UCSD-AML1 (cell line): ENCODE results near the gene C1QL3.

ENCODE experiments used
- DNase-seq: peaks from one replicate; lab custom pipeline; 2025; ENCODE audit not compliant: unreplicated experiment; lab: John Stamatoyannopoulos, UW

C1QL3 gene

DNA sequence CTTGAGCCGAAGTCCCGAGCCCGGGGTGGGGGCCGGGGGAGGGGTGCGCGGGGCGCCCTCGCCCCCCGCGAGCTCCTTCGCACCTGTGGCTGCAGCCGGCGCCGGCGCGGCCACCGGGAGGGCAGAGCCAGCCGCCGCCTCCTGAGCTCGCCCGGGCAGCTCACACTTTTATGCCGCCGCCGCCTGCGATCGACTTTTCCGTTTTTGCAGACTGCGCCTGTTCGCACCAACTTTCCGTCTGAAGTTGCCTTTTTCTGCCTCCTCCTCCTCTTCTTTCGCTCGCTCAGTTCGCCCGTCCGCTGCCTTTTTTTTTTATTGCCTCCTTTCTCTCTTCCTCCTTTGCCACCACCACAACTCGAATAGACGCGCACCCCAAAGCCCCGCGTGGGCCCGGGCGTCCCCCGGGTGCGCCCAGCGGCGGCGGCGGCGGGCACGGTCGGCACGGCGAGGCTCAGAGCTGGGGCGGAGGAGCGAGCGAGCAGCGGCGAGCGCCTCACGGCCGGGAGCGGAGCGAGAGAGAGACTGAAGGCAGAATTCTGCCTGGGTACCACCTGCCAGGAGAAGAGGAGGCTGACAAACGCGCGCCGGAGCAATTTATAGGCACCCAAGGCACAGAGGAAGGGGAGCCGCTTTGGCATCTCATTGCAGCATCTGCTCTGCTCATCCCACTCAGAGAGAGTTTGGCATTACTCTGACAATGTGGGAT is at the start of gene C1QL3:
Gene C1QL3 (minus strand): TSS at position 569 of the 706 bp plus-strand sequence. CDS start 814 bp downstream, outside the sequence.
- DNase-seq, result no peak

DNA sequence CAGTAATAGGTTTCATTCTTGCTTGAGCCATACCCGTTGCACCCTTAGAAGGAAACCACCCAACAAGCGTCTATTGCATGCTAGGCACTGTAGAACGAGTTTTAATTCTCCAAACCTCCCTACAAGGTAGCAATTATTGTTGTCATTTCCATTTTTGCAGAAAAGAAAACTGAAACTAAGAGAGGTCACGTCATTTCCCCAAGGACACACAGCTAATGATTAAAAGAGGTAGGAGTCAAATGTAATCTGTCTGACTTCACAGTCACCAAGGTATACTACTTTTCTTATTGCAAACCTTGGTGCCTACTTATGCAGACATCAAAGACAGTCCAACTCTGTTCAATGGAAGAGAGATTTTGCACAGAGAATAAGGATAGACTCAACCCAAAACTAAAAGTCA is 49.1 kb upstream of the C1QL3 start:
- DNase-seq, result no peak

DNA sequence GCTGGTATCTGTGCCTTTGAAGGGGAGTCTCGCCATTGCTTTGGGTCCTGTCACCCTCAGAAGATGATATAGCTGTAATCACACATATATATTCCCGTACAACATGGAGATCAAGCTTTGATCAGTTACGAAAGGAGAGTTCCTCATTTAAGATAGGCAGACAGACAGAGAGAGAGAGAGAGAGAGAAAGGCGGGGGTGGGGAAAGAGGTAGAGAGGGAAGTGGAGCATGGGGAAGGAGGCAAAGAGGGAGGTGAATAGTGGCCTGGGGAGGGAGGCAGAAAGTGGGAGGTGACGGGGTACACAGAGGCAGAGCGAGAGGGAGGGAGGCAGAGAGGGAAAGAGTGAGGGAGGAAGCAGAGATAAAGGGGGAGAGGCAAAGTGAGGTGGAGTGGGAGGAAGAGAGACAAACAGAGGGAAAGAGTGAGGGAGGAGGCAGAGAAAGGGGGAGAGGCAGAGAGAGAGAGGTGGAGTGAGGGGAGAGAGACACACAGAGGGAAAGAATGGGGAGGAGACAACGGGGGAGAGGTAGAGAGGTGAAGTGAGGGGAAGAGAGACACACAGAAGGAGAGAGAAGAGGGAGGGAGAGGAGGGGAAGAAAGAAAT is 44.6 kb upstream of the C1QL3 start:
- no peak for DNase-seq

DNA sequence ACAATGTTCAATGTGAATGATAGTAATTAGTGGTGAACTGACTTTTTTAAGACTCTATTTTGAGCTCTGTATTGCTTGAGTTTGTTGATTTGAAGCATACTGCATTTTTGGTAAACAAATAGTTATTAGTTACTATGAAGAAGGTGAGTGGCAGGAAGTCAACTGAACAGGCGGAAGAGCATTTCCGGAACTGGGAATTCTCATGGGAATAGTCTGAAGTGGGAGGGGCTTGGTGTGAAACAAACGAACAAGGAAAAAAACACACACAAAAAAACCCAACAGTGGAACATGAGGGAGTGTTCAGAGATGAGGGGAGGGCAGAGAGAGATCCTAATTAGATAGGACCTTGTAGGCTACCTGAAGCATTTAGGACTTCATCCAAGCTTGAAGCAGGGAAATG is 43.9 kb upstream of the C1QL3 start:
- no peak for DNase-seq

DNA sequence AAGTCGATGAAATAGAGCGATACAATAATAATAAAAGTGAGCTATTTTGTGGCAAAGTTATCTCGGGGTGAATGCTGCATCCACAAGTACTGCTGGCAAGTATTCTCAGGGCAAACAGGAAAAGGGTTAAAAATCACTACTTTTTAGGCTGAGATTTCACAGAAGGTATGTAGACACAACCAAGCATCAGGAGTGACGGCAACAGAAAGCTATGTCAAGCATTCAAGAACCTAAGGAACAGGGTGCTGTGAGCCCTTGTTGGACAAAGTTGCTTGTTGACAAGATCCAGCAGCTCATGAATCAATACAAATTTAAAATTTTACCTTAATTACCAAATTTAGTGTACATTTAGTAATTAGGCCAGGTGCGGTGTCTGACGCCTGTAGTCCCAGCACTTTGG is 41.2 kb upstream of the C1QL3 start:
- DNase-seq, result no peak

DNA sequence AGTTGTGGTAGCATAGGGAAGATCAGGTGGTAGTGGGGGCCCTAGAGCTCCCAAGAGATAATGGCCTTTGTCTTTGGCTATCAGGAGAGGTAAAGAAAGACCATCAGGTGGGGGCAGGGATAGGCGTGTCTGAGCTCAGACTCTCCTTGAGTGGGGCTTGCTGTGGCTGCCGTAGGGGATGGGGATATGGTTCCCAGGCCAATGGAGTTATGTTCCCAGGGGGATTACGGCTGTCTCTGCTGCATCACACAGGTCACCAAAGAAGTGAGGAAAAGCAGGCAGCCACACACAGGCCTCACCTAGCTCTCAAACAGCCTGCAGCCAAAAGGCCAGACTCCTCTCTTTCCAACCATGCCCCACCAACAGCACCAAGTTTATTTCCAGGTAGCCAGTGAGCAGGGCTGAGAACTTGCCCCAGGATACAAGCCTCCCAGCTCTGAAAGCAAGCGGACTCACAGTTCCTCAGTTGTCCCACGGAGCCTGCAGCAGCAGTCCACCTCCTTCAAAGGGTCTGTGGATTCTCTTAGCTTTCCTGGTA is 37.6 kb upstream of the C1QL3 start:
- DNase-seq, result no peak

DNA sequence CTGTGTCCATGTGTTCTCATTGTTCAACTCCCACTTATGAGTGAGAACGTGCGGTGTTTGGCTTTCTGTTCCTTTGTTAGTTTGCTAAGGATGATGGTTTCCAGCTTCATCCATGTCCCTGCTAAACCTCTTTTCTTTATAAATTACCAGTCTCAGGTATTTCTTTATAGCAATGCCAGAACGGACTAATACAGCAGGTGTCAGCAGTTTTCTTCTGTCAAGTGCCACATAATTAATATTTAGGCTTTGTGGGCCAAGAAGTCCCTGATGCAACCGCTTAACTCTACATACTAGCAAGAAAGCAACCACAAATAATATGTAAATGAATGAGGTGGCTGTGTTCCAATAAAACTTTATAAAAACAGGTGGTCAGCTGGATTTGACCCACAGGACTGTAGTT is 26.3 kb upstream of the C1QL3 start:
- no peak for DNase-seq

DNA sequence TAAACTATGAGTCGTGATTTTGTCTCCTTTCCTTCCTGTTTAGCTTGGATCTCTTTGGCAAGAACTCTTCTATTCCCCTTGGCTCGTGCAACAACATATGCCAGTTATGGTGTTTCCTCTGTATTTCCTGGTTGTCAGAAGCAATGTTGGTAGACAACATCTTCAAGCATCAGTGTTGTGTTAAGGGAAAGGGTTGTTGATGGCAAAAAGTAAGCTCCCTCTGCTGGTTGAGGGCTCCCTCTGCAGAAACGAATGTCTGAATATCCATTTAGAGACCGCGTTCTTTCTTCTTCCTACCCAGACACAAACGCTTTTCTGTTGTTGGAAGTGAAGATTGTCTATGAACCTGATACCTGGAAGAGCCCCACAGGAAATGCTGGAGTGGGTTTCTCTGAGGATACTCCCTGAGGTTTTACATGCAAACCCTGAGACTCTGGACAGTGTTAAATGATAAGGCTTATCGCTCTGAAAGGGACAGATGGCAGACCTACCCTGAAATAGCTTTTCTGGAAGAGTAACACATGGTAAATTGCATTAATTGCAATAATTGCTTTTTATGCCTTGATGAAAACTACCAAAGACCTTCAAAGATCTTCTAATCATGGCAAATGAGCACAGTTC is 23.5 kb upstream of the C1QL3 start:
- DNase-seq, result no peak

DNA sequence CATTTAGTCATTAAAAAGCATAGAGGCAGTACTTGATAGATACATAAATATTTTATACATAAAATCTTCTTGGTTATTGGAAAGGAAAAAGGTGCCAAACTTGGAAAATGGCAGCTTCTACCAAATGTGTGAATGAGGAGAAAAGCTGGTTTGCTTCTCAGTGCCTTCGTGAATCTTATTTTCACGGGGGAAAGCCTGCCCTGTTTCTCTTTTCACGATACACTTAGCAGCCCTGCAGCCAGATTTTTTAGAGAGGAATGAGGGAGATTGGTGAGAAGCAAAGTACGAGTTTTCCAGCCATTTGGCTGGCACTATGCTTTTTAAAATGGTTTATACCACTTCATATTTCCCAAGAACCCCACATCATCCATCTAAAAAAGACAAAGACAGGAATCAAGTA is 22.9 kb upstream of the C1QL3 start:
- DNase-seq, result no peak

DNA sequence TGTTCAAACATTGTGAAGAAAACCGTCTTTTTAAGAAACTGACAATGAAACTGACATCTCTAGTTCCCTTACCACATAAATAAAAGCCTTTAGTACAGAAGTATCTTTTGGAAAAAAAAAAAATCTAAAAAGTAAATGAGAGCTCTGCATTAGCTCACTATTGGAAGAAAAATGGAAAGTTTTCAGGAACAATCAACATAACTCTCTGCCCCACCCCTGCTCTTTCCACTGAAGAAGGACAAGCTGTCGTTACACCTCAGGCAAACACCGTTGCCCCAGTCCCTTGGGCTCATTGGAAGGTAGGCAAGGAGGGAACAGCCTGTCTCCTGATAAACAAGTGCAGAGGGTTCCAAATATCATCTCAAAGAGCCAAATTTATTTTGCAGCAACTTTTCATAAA is 22.4 kb upstream of the C1QL3 start:
- no peak for DNase-seq

DNA sequence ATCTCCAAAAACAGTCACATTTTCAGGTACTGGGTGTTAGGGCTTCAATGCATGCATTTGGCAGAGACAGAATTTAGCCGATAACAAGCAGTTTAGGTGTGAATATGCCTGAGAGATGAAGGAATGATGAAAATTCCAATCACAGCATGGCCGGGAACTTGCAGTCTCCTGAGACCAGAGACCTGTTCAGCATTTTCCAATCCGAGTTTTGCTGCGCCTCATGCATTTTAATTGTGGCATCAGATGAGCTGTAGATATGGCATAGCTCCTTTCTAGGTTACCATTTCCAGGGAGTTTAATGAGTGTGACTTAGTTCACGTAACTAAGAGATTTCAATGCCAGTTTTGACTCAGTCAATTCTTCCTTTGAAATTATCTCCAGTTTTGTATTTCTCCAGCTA is 14.5 kb upstream of the C1QL3 start:
- no peak for DNase-seq

DNA sequence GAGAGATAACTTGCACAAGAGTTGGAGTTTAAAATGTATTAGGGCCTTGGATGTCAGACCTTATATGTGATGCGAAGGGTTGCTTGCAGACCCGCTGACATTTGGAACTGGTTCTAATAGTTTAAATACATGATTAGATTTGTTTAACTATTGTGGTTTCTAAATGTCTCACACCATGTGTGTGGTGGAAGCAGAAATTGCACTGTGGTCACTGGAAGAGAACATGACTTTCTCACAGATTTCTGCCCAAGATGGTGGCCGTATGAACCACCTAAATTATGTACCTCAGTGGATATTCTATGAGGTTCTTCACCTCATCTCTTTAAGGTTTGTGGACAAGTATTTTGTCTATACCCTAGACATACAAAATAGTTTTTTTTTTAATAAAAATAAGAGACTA is 8.2 kb upstream of the C1QL3 start:
- no peak for DNase-seq

DNA sequence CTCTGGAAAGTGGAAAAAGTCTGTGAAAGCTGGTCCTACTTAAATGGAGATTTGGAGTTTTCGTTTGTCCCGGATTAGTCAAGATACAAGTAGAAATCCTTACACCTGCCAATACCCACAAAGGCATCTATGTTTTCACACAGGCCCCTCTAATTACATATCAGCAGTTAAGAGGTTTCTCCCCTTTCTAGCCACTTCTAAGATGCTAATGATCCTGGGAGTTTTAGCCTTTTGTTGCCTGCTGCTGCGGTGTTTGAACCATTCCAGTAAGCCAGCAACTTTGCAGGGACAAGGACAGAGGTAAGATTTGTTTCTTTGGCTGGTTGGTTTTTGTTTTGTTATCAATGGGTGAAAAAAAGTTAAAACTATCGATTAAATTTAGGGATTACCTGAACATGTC is 5.8 kb upstream of the C1QL3 start:
- DNase-seq, result no peak

DNA sequence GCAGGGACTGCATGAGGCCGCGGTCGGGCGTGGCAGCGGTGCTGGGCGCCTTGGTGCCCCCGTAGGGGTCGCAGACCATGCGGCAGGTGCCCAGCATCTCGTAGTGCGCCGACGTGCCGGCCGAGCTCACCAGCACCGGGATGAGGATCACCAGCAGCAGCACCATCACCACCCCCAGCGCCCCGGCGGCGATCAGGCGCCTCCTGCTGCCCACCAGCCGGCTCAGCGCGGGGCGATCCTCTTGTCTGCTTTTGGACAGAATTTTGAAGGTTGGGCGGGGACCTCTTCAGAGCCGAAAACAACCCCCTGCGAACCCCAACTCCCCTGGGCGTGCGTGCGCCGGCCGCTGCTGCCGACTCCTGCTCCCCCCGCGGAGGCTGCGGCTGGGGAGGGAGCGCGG is 779 bp downstream of the C1QL3 start:
- DNase-seq, result no peak

DNA sequence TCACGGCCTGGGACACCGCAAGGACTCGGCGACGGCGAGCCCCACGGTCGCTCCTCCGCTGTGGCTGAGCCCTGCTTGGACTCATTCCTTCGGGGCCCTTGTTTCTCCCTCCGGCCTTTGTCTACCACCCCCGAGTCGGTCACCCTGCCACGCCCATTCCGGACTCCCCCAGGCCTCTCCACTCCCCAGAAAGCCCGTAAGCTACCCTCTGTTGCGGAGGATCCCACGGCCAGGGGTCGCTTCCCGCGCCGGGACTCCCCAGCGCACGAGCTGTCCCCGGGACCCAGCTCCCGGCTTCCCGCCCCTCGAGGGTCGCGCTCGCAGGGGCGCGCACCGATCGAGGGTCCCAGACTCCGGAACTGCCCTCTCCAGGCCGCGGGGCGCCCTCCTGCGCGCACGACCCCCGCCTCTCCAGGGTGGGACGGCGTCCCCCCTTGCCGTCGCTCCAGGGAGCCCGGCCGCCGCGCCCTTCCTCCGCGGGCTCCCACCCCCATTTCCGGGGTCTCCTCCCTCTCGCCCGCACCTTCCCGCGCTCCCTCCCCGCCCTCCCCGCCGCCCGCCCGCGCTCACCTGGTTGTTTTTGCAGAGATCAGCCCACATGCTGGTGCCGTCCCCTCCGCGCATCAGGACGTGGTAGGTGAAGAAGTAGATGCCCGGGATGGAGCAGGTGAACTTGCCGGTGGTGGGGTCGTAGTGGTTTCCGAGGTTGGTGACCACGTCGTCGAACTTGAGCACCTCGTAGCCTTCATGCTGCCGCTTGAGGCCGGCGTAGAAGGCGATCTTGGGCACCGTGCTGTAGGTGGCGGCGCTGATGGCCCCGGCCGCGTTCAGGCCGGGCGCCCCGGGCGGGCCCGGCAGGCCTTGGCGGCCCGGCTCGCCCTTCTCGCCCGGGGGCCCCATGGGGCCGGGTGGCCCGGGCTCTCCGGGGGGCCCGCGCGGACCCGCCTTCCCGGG is 1.5 kb downstream of the C1QL3 start:
- DNase-seq, result no peak

DNA sequence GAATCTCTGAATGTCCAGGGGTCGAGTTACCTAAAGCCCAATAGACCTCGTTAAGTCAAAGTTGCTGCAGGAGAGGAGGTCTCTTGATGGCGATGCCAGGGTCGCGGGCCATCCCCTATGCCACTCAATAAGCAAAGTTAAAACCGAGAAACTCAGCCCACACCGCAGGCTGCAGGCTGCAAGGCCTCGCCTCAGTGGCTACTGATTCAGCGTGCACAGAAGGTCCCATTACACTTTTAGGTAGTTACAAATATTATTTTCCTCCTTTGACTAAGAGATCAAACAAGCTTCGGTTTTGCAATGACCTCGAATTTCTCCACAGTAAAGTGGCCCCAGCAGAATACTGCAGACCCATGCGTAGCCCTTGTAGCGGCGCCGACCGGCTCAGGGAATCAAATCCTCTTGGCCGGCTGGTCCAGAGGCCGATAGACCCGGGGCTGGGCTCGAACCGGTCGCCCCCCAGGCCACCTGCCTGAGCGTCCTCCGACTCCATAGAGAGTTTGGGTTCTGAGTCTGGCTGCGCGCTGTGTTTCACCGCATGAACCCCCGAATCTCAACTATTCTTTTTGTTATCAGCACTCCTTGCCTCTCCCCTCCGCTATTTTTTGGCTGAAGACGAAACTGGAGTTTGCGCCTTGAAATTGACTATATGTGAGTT is 2.3 kb downstream of the C1QL3 start:
- no peak for DNase-seq

DNA sequence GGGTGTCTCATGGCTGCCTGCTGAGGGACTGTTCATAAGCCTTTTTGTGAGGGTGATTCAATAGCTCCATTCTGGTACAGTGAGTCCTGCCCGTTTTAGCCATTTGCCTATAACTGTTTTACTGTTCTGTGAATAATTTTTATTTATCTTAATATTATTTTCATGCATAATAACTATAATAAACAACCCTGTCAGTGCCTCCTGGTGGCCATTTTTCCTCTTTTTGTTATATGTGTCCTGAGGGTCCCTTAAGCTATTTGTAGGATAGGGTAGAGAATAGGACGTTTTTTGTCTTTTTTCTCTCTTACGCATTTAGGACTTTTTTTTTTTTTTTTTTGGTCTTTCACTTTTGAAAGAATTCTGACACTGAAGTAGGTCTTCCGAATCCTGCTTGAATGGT is 2.9 kb downstream of the C1QL3 start:
- DNase-seq, result no peak

DNA sequence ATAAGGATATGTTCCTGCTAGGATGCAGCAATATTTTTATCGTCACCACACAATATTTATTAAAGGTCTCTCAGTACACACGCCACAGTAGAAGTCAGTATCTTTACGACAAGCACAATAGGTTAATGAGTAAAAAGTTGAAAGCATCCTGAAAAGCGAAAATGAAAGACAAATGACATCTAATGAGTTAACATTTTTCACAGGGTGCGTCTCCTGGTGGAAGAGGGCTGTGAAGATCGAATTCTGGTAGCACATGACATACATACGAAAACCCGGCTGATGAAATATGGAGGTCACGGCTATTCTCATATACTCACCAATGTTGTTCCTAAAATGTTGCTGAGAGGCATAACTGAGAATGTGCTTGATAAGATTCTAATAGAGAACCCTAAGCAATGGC is 10.8 kb downstream of the C1QL3 start:
- no peak for DNase-seq

DNA sequence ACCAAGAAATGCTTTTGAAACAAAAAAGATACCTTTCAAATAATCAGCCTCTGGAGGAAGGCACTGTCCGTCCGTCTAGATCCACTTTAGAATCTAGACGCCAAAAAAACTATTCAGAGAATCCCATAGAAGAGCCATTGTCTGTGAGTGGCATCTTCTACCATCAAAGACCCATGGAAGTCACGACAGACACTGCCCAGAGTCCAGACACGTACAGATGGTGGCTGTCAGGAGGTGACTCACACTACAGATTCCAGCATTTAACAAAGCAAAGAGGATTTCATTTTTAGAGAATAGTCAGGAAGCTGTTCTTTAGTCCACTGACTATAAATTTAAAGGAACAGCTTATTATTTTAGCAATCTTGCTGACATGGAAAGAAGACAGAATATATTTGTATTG is 11.7 kb downstream of the C1QL3 start:
- no peak for DNase-seq

DNA sequence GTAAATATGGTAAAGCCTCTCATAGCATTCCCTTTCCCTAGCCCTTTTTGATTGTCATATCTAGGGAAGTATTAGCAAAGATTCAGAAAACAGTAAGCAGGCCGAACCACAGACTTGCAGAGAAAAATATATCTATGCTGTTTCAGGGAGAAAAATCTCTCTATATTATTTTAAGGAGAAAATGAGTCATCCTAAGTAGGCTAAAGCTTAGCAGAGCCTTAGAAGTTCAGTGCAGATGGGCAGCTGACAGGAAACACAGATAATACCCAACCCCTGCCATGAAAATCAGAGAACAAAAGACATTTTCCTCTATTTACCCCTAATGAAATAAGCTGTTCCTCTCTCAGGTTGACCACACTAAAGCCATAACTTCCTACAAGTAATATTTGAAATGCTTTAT is 16.5 kb downstream of the C1QL3 start:
- no peak for DNase-seq

DNA sequence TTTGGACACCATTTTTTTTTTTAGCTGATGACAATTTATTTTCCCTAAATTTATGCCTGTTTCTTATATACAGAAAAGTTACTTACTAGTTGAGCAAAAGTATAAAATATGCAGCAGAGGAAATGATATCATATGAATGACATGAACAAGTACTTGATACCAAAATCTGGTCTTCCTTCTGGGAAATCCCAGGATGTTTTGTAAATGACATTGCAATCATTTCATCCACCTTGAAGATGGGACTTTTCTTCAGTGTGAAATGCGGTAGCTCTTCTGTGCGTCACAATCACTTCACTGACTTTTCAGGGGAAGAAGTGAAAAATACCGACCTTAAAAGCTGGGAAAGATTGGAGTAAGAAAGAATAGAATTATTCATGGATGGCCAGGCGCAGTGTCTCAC is 23.8 kb downstream of the C1QL3 start:
- DNase-seq, result no peak
